Measurements from ENCODE around the gene SLC25A41.

Gene SLC25A41

DNA sequence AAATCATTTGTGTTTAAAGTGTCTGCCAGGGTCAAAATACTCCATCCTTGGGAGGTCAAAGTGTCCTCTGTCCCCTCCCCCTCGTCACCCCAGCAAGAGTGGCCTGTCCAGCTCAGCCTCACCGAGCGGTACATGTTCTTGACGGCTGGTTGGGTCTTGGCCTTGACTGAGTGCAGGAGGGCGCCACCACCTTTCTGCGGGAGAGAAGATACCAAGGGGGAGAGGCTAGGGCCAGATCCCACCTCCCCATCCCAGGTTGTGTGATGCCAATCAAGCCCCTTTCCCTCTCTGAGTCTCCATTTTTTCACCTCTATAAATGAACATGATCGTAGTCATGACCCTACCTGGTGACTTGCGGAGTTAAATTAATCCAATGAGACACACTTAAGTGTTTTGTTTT, 36.6 kb upstream of the SLC25A41 start:
- CTCF ChIA-PET: no interaction called here
- TF ChIP-seq SUZ12 (IDR thresholded peaks at IDR 0.05) (no peak), ELF4 (IDR thresholded peaks at IDR 0.05) (no peak)

DNA sequence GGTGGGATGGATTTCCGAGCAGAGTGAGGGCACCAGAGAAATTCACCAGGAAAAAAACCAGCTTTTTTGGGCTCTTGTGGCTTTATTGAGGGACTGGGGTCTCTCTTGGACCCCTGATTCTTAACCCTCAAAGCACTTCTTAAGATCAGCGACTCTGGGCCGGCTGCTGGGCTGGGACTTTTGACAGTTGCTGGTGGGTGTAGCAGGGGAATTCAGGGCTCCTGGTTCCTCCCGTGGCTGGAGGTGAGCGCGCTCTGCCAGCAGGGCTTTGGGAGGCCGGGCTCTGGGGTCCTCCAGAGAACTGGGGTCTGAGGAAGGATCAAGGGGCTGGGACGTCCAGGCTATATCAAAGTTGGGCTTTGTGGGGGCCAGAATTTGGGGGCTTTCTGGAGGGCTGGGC, 33.8 kb upstream of the SLC25A41 start:
- ChIA-PET CTCF (no interaction called here), POLR2A (no interaction called here)
- TF ChIP-seq CTBP1 (IDR thresholded peaks at IDR 0.05; ENCODE audit: borderline replicate concordance) (no peak), TARDBP (IDR thresholded peaks at IDR 0.05) (no peak), SP1 (IDR thresholded peaks at IDR 0.05) (no peak), ZNF384 (IDR thresholded peaks at IDR 0.05) (no peak), HDGF (IDR thresholded peaks at IDR 0.05; ENCODE audit: borderline replicate concordance) (no peak), ARNT (IDR thresholded peaks at IDR 0.05) (no peak), BHLHE40 (IDR thresholded peaks at IDR 0.05; ENCODE audit: borderline replicate concordance) (no peak), SUZ12 (IDR thresholded peaks at IDR 0.05) (no peak), LEF1 (IDR thresholded peaks at IDR 0.05; ENCODE audit: borderline replicate concordance) (no peak), ELF4 (IDR thresholded peaks at IDR 0.05) (no peak)
- TF ChIP-seq, protein P1, sequence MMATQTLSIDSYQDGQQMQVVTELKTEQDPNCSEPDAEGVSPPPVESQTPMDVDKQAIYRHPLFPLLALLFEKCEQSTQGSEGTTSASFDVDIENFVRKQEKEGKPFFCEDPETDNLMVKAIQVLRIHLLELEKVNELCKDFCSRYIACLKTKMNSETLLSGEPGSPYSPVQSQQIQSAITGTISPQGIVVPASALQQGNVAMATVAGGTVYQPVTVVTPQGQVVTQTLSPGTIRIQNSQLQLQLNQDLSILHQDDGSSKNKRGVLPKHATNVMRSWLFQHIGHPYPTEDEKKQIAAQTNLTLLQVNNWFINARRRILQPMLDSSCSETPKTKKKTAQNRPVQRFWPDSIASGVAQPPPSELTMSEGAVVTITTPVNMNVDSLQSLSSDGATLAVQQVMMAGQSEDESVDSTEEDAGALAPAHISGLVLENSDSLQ (IDR thresholded peaks at IDR 0.05): no peak

More for the DNA sequence above, 36.6 kb upstream of the SLC25A41 start:
- POLR2A ChIA-PET: interaction anchor here (0.9 kb wide), 1 partner anchor 10 kb away, joined by 3 read pairs; the partner anchor contains the start of gene SLC25A23
- no peak for DNase-seq (ENCODE audit: extremely low spot score)

DNA sequence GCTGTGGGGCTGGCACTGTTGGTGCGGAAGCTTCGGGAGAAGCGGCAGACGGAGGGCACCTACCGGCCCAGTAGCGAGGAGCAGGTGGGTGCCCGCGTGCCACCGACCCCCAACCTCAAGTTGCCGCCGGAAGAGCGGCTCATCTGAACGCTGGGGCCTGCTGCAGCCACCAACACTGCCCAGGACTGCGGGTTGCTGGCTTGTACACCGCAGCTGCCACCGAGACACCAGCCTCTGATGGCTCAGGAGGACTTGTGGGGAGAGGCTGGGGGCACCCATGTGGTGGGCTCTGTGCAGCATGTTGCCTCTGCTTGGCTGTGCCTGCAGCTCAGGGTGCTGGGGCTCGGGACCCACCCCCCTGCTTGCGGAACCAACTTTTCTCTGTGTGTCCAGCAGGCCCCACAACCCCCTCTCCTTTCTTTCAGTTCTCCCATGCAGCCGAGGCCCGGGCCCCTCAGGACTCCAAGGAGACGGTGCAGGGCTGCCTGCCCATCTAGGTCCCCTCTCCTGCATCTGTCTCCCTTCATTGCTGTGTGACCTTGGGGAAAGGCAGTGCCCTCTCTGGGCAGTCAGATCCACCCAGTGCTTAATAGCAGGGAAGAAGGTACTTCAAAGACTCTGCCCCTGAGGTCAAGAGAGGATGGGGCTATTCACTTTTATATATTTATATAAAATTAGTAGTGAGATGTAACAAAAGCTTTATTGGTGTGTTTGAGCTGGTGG, 33.1 kb upstream of the SLC25A41 start:
- ChIA-PET CTCF (no interaction called here), POLR2A (no interaction called here)
- no peak for DNase-seq (ENCODE audit: extremely low spot score)
- TF ChIP-seq, protein P1 (IDR thresholded peaks at IDR 0.05): no peak
- TF ChIP-seq FOXM1 (IDR thresholded peaks at IDR 0.05; ENCODE audit: borderline replicate concordance) (no peak), FOXA1 (IDR thresholded peaks at IDR 0.05) (no peak), L3MBTL2 (conservative IDR thresholded peaks at IDR 0.05) (no peak), LEF1 (IDR thresholded peaks at IDR 0.05; ENCODE audit: borderline replicate concordance) (no peak), SP1 (IDR thresholded peaks at IDR 0.05) (no peak), NFRKB (IDR thresholded peaks at IDR 0.05) (no peak), CTBP1 (IDR thresholded peaks at IDR 0.05; ENCODE audit: borderline replicate concordance) (no peak), FOXK2 (IDR thresholded peaks at IDR 0.05) (no peak), TARDBP (IDR thresholded peaks at IDR 0.05) (no peak), HDGF (IDR thresholded peaks at IDR 0.05; ENCODE audit: borderline replicate concordance) (no peak), BHLHE40 (IDR thresholded peaks at IDR 0.05; ENCODE audit: borderline replicate concordance) (no peak), SUZ12 (IDR thresholded peaks at IDR 0.05) (no peak), ZNF384 (IDR thresholded peaks at IDR 0.05) (no peak), ARNT (IDR thresholded peaks at IDR 0.05) (no peak), ELF4 (IDR thresholded peaks at IDR 0.05) (no peak)

More for the DNA sequence above, 33.8 kb upstream of the SLC25A41 start:
- DNase-seq (ENCODE audit: extremely low spot score): no peak

DNA sequence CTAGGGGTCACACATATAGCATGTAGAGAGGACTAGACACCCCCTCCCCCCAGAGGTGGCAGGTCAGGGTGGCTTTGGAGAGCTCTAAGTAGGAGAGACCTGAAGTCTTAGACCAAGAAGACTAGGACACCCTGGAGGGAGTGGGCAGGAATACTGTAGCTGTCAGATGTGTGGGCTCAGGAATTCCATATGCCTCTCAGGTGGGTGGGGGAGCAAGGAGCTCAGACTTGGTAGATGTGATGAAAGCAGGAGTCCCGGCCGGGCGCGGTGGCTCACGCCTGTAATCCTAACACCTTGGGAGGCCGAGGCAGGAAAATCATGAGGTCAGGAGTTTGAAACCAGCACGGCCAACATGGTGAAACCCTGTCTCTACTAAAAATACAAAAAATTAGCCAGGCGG, 32.1 kb upstream of the SLC25A41 start:
- POLR2A ChIA-PET: no interaction called here
- CTCF ChIA-PET: no interaction called here
- DNase-seq (ENCODE audit: extremely low spot score): no peak
- TF ChIP-seq LEF1 (IDR thresholded peaks at IDR 0.05; ENCODE audit: borderline replicate concordance) (no peak), FOXK2 (IDR thresholded peaks at IDR 0.05) (no peak), NFRKB (IDR thresholded peaks at IDR 0.05) (no peak), ZNF384 (IDR thresholded peaks at IDR 0.05) (no peak), TARDBP (IDR thresholded peaks at IDR 0.05) (no peak), FOXA1 (IDR thresholded peaks at IDR 0.05) (no peak), ARNT (IDR thresholded peaks at IDR 0.05) (no peak)

DNA sequence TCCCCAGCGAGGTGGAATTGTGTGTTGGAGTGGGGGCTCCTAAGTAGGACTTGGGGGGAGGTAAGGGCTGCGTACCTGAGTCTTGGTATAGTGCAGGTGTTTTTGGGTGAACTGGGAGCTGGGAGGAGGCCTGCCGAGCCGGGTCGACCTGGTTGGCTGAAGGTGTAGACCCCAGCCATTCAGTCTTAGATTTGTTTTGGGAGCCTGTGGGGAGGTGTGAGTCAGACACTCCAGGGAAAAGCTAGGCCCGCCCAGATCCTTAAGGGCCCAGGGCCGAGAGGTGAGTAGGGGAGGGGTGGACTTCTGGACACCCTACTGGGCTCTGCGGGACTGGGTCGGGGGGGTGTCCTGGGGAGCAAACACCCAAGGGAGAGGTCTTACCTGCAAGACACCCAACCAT, 31.4 kb upstream of the SLC25A41 start:
- DNase-seq (ENCODE audit: extremely low spot score): no peak
- POLR2A ChIA-PET: no interaction called here
- CTCF ChIA-PET: no interaction called here
- no peak for TF ChIP-seq BHLHE40 (IDR thresholded peaks at IDR 0.05; ENCODE audit: borderline replicate concordance)
- no peak for TF ChIP-seq FOXM1 (IDR thresholded peaks at IDR 0.05; ENCODE audit: borderline replicate concordance)
- no peak for TF ChIP-seq CTBP1 (IDR thresholded peaks at IDR 0.05; ENCODE audit: borderline replicate concordance)
- no peak for TF ChIP-seq TARDBP (IDR thresholded peaks at IDR 0.05)
- TF ChIP-seq SP1 (IDR thresholded peaks at IDR 0.05): no peak
- no peak for TF ChIP-seq NFRKB (IDR thresholded peaks at IDR 0.05)
- TF ChIP-seq HDGF (IDR thresholded peaks at IDR 0.05; ENCODE audit: borderline replicate concordance): no peak
- TF ChIP-seq FOXA1 (IDR thresholded peaks at IDR 0.05): no peak
- no peak for TF ChIP-seq LEF1 (IDR thresholded peaks at IDR 0.05; ENCODE audit: borderline replicate concordance)
- no peak for TF ChIP-seq FOXK2 (IDR thresholded peaks at IDR 0.05)
- TF ChIP-seq, protein P1 (IDR thresholded peaks at IDR 0.05): no peak
- TF ChIP-seq ZNF384 (IDR thresholded peaks at IDR 0.05): no peak
- no peak for TF ChIP-seq L3MBTL2 (conservative IDR thresholded peaks at IDR 0.05)
- no peak for TF ChIP-seq ELF4 (IDR thresholded peaks at IDR 0.05)
- TF ChIP-seq ARNT (IDR thresholded peaks at IDR 0.05): no peak
- no peak for TF ChIP-seq SUZ12 (IDR thresholded peaks at IDR 0.05)

DNA sequence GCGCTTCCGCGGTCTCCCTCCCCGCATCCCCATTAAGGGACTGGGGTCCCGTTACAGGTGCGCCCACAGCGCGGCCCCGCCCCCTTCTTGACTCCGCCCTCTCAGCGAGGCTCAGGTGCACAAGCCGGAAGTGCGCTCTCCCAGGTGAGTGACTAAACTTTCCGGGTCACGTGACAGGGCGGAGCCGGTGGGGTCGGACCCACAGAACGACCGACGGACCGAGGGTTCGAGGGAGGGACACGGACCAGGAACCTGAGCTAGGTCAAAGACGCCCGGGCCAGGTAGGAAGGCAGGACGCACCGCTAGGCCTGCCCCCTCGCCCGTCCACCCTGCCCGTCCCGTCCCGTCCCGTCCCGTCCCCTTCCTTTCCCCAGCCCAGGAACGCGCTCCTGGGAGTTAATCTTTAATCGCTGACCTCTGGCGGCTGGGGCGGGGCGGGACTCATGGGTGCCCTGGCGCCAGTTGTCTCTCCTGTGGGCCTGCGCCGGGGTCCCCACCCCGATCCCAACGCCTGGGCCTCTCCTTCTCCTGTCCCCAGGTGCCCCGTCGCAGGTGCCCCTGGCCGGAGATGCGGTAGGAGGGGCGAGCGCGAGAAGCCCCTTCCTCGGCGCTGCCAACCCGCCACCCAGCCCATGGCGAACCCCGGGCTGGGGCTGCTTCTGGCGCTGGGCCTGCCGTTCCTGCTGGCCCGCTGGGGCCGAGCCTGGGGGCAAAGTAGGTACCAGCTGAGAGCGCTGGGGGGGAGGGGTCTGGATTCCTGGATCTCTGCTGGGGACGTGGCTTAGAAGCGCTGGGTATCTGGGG, 30.7 kb upstream of the SLC25A41 start, which contains the start of gene CRB3:
CRB3 (plus strand) TSS at position 202 of the 804 bp plus-strand sequence; CDS start at position 633, 431 bp downstream.
- ChIA-PET POLR2A (no interaction called here), CTCF (no interaction called here)
- DNase-seq (ENCODE audit: extremely low spot score): no peak
- TF ChIP-seq HDGF (IDR thresholded peaks at IDR 0.05; ENCODE audit: borderline replicate concordance) (no peak), L3MBTL2 (conservative IDR thresholded peaks at IDR 0.05) (no peak), NFRKB (IDR thresholded peaks at IDR 0.05) (no peak), TARDBP (IDR thresholded peaks at IDR 0.05) (no peak), LEF1 (IDR thresholded peaks at IDR 0.05; ENCODE audit: borderline replicate concordance) (no peak), FOXK2 (IDR thresholded peaks at IDR 0.05) (no peak), FOXM1 (IDR thresholded peaks at IDR 0.05; ENCODE audit: borderline replicate concordance) (no peak), ZNF384 (IDR thresholded peaks at IDR 0.05) (no peak)
- TF ChIP-seq, protein P1 (IDR thresholded peaks at IDR 0.05): no peak
